Activated CD4-positive, alpha-beta T cell treated with anti-CD3 and anti-CD28 coated beads for 36 hours (primary cell): ENCODE results near the gene CHPF. TPM values are rescaled to one million over a fixed set of nuclear protein-coding genes. Genes with fewer than 3 reads are reported as not detected.

Experiments used
- ATAC-seq: fragments of 200-7000 bp; cut with Tn5 transposase; one replicate; pipeline ENCODE4 v1.10.0; 2021; ENCODE audit warnings: mild to moderate bottlenecking, moderate library complexity
- CTCF ChIA-PET: fragments of 350-600 bp; sonication (Branson Sonifier 250); formaldehyde crosslinking; loops from one replicate; lab custom pipeline; 2021; ENCODE audit warnings: antibody characterized with exemption; lab: Charles Lee
- POLR2A ChIA-PET: fragments of 350-600 bp; sonication (Branson Sonifier 250); formaldehyde crosslinking; loops from one replicate; lab custom pipeline; 2021; ENCODE audit warnings: antibody characterized with exemption, inconsistent platforms; lab: Charles Lee
- DNase-seq: peaks from one replicate; pipeline ENCODE4 v3.0.0-alpha.2; 2020
- H3K27ac Mint-ChIP-seq: one replicate; pipeline ENCODE4 v1.8.0; 2021; ENCODE audit warnings: mixed read lengths
- H3K27me3 Mint-ChIP-seq: one replicate; pipeline ENCODE4 v1.8.0; 2021; ENCODE audit warnings: mixed read lengths
- H3K36me3 Mint-ChIP-seq: one replicate; pipeline ENCODE4 v1.8.0; 2021; ENCODE audit warnings: low read depth, mixed read lengths
- H3K4me1 Mint-ChIP-seq: one replicate; pipeline ENCODE4 v1.8.0; 2021; ENCODE audit warnings: mixed read lengths
- H3K4me3 Mint-ChIP-seq: one replicate; pipeline ENCODE4 v1.8.0; 2021; ENCODE audit warnings: mild to moderate bottlenecking, moderate library complexity, mixed read lengths
- H3K9me3 Mint-ChIP-seq: one replicate; pipeline ENCODE4 v1.8.0; 2021; ENCODE audit warnings: low read depth, mixed read lengths
- intact Hi-C, 2 experiments: fragments of 100-400 bp; cut with DNase I in 1 of 2; cut with micrococcal nuclease in 1 of 2; formaldehyde crosslinking; loops; one replicate each; pipeline versions ENCODE4 v1.14.2 to v1.15.1; 2022 to 2024; cut with DNase I, micrococcal nuclease
- total RNA-seq, 2 experiments: library from RNA; stranded (reverse); gene quantifications; one replicate each; pipeline ENCODE4 v1.2.3, GENCODE V29; 2021

The CHPF gene
- total RNA-seq, 2 experiments from 2014 or later, result 14.1 to 17.1 TPM

- no peaks in the 10 kb centered on the region for H3K4me1 Mint-ChIP-seq
- H3K36me3 Mint-ChIP-seq, result no peaks in the 10 kb centered on the region
- no peak overlapping the region for H3K4me3 Mint-ChIP-seq
- DNase-seq, result no peak
- intact Hi-C loops, result no loop called here
- POLR2A ChIA-PET, result no interaction called here
- peaks cover 25% of the 10 kb centered on the region for H3K27me3 Mint-ChIP-seq
- ATAC-seq, result no peak
- no peak overlapping the region for H3K27ac Mint-ChIP-seq
- H3K9me3 Mint-ChIP-seq, result no peaks in the 10 kb centered on the region
- CTCF ChIA-PET, result no interaction called here
Measured at GRCh38 chr2:219567131-219567530, 23.5 kb upstream of the CHPF start.

GRCh38 chr2:219566640-219567039 is 23.0 kb upstream of the CHPF start:
- ATAC-seq, result no peak
- no peak for DNase-seq
- no peaks in the 10 kb centered on the region for H3K9me3 Mint-ChIP-seq
- no peak overlapping the region for H3K27ac Mint-ChIP-seq
- H3K4me1 Mint-ChIP-seq, result no peaks in the 10 kb centered on the region
- CTCF ChIA-PET, result no interaction called here
- H3K27me3 Mint-ChIP-seq, result peaks cover 20% of the 10 kb centered on the region
- intact Hi-C loops, result no loop called here
- H3K36me3 Mint-ChIP-seq, result no peaks in the 10 kb centered on the region
- POLR2A ChIA-PET, result no interaction called here
- no peak overlapping the region for H3K4me3 Mint-ChIP-seq

GRCh38 chr2:219565130-219566080 is 21.8 kb upstream of the CHPF start:
- no peaks in the 10 kb centered on the region for H3K9me3 Mint-ChIP-seq
- POLR2A ChIA-PET, result no interaction called here
- CTCF ChIA-PET, result interaction anchor here (0.9 kb wide), 1 partner anchor 18 kb away, joined by 4 read pairs; no protein-coding TSS in a partner anchor

DNA sequence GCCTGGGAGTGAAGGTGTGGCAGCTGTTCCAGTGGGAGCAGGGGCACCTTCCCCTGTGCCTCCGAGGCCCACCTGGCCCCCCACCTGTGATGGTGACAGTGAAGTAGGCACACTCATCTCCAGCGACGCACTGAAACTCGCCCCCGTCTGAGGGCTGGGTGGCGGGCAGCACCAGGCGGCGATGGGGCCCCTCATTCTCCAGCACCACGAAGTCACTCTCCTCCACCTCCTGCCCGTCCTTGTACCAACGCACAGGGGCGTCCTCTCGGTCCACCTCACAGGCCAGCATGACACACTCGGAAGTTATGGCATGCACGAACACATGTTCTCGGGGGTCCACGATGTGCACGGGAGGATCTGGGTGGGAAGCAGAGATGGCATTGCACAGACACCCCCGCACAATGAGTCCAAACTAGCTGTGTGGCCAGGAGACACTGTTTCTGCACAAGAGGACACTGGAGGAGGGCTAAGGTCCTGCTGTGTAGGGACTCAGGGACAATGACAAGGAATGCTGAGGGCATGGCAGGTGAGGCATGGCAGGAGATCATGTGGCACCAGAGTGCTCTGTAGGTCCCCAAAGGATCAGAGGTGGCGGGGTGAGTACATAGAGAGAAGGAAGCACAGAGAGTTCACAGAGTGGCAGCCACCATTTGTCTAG is 19.8 kb upstream of the CHPF start:
- Mint-ChIP-seq H3K4me1 (no peaks in the 10 kb centered on the region), H3K27ac (no peak overlapping the region), H3K9me3 (no peaks in the 10 kb centered on the region), H3K36me3 (no peaks in the 10 kb centered on the region), H3K27me3 (peaks cover 6% of the 10 kb centered on the region), H3K4me3 (no peak overlapping the region)
- ATAC-seq, result no peak
- ChIA-PET POLR2A (no interaction called here), CTCF (interaction anchor here (0.6 to 0.9 kb wide), 2 partner anchors 33 to 215 kb away, joined by 3 read pairs; no protein-coding TSS in a partner anchor)
- intact Hi-C loops, result no loop called here
- no peak for DNase-seq

More at GRCh38 chr2:219565130-219566080, 21.8 kb upstream of the CHPF start:
- Mint-ChIP-seq H3K27me3 (peaks cover 20% of the 10 kb centered on the region), H3K4me1 (no peaks in the 10 kb centered on the region), H3K27ac (no peak overlapping the region), H3K36me3 (no peaks in the 10 kb centered on the region), H3K4me3 (no peak overlapping the region)
- no peak for DNase-seq
- intact Hi-C loops, result no loop called here
- ATAC-seq, result no peak

- Mint-ChIP-seq H3K27ac (no peak overlapping the region), H3K4me1 (no peaks in the 10 kb centered on the region), H3K27me3 (peaks cover 3% of the 10 kb centered on the region), H3K9me3 (no peaks in the 10 kb centered on the region), H3K4me3 (no peak overlapping the region), H3K36me3 (no peaks in the 10 kb centered on the region)
- CTCF ChIA-PET, result interaction anchor here (0.7 to 3.2 kb wide), 2 partner anchors 38 to 80 kb away, joined by 4 to 14 read pairs; no protein-coding TSS in a partner anchor
- POLR2A ChIA-PET, result no interaction called here
- ATAC-seq, result no peak
- intact Hi-C loops, result no loop called here
- DNase-seq, result no peak
Measured at GRCh38 chr2:219562049-219563020, 18.7 kb upstream of the CHPF start.

- Mint-ChIP-seq H3K9me3 (no peaks in the 10 kb centered on the region), H3K36me3 (no peaks in the 10 kb centered on the region), H3K4me1 (no peaks in the 10 kb centered on the region), H3K27me3 (peaks cover 6% of the 10 kb centered on the region), H3K4me3 (no peak overlapping the region), H3K27ac (no peak overlapping the region)
- no peak for ATAC-seq
- no peak for DNase-seq
- CTCF ChIA-PET, result interaction anchor here (0.7 to 3.2 kb wide), 13 partner anchors 10 to 159 kb away, joined by 3 to 18 read pairs (median 4); partner anchors contain the start of genes CHPF, INHA, OBSL1 and STK11IP
- POLR2A ChIA-PET, result no interaction called here
- intact Hi-C loops, result no loop called here
Measured at GRCh38 chr2:219561179-219562048, 17.8 kb upstream of the CHPF start.

- ChIA-PET POLR2A (no interaction called here), CTCF (interaction anchor here (0.6 to 3.2 kb wide), 18 partner anchors 8 to 159 kb away, joined by 3 to 18 read pairs (median 4); partner anchors contain the start of genes CHPF, INHA, OBSL1 and STK11IP)
- ATAC-seq, result peak; percentile 16
- intact Hi-C loops, result no loop called here
- Mint-ChIP-seq H3K27me3 (peaks cover 6% of the 10 kb centered on the region), H3K9me3 (no peaks in the 10 kb centered on the region), H3K36me3 (no peaks in the 10 kb centered on the region), H3K27ac (no peak overlapping the region), H3K4me3 (no peak overlapping the region), H3K4me1 (no peaks in the 10 kb centered on the region)
- no peak for DNase-seq
Measured at GRCh38 chr2:219560893-219561178, 17.2 kb upstream of the CHPF start.

GRCh38 chr2:219560037-219560892 is 16.7 kb upstream of the CHPF start:
- POLR2A ChIA-PET, result no interaction called here
- DNase-seq (peak; percentile 48), ATAC-seq (peak; percentile 70)
- H3K27me3 Mint-ChIP-seq, result peaks cover 6% of the 10 kb centered on the region
- H3K27ac Mint-ChIP-seq, result no peak overlapping the region
- H3K36me3 Mint-ChIP-seq, result no peaks in the 10 kb centered on the region
- no peaks in the 10 kb centered on the region for H3K9me3 Mint-ChIP-seq
- intact Hi-C loops, result no loop called here
- CTCF ChIA-PET, result interaction anchor here (0.6 to 3.2 kb wide), 29 partner anchors 8 to 282 kb away, joined by 3 to 18 read pairs (median 4); partner anchors contain the start of genes CHPF, INHA, OBSL1 and STK11IP
- no peak overlapping the region for H3K4me3 Mint-ChIP-seq
- H3K4me1 Mint-ChIP-seq, result no peaks in the 10 kb centered on the region

DNA sequence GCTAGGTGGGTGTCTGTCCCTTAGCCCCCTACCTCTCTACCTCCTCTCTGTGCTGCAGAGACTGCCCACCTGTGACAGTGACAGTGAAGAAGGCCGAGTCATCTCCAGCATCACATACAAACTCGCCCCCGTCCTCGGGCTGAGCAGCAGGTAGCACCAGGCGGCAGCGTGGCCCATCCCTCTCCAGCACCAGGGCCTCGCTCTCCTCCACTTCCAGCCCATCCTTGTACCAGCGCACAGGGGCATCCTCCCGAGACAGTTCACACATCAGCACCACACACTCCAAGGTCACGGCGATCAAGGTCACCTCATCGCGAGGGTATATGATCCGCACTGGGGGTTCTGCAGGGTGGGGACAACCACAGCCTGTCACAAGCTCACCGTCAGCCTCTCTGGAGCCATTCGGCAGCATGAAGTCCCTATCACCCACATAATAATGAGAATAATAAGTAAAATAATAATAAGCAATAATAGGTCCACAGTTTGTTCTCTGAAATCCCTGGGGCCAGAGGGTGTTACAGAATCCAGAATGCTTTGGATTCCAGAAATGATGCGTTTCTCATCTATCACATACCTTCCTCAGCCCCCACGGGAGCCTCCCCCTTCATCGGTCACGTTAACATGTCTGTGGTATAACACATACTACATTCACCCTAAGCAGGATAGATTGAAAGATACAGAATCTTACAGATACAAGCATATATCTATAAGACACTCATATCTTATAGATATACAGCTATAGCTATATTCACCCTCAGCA is 15.7 kb upstream of the CHPF start:
- H3K36me3 Mint-ChIP-seq, result no peaks in the 10 kb centered on the region
- no peak overlapping the region for H3K27ac Mint-ChIP-seq
- no peaks in the 10 kb centered on the region for H3K9me3 Mint-ChIP-seq
- ATAC-seq (no peak), DNase-seq (no peak)
- peaks cover 13% of the 10 kb centered on the region for H3K27me3 Mint-ChIP-seq
- intact Hi-C loops, result no loop called here
- H3K4me1 Mint-ChIP-seq, result no peaks in the 10 kb centered on the region
- POLR2A ChIA-PET, result no interaction called here
- H3K4me3 Mint-ChIP-seq, result no peak overlapping the region
- CTCF ChIA-PET, result interaction anchor here (0.6 to 3.2 kb wide), 19 partner anchors 8 to 281 kb away, joined by 3 to 18 read pairs (median 4); partner anchors contain the start of genes CHPF, OBSL1, STK11IP and TMEM198
